HG03103 (cell line): ENCODE measurements around the gene COL17A1.
A peak's percentile ranks its signal among the peaks of the same experiment; 100 is the strongest.

ENCODE experiments used
- ATAC-seq: cut with Tn5 transposase; IDR thresholded peaks from one replicate; pipeline ENCODE4 v1.9.1; 2021; ENCODE audit warnings: low read depth; ENCODE audit not compliant: unreplicated experiment

The COL17A1 gene

GRCh38 chr10:104085801-104086400 lies at the start of gene COL17A1:
TSS of gene COL17A1 (minus strand) at chr10:104085880. CDS start at chr10:104080673, 5,207 bp downstream.
- ATAC-seq: no peak

GRCh38 chr10:104130041-104130440 lies 44.4 kb upstream of the COL17A1 start:
- ATAC-seq: no peak

- ATAC-seq: no peak
Observed at GRCh38 chr10:104128214-104128613, 42.5 kb upstream of the COL17A1 start.

- ATAC-seq: no peak
Observed at GRCh38 chr10:104127411-104127810, 41.7 kb upstream of the COL17A1 start.

GRCh38 chr10:104123397-104123796 lies 37.7 kb upstream of the COL17A1 start:
- ATAC-seq: no peak

GRCh38 chr10:104122225-104123107 lies 36.8 kb upstream of the COL17A1 start:
- ATAC-seq: peak; percentile 1

- ATAC-seq: peak; percentile 90
Observed at GRCh38 chr10:104121485-104122224, 36.0 kb upstream of the COL17A1 start, which contains the start of gene SFR1. TSS of gene SFR1 (plus strand) at chr10:104122171. CDS start at chr10:104122184, 13 bp downstream.

GRCh38 chr10:104120903-104121484 lies 35.3 kb upstream of the COL17A1 start:
- ATAC-seq: no peak

GRCh38 chr10:104120512-104120902 lies 34.8 kb upstream of the COL17A1 start:
- no peak for ATAC-seq

GRCh38 chr10:104119996-104120395 lies 34.3 kb upstream of the COL17A1 start:
- no peak for ATAC-seq

GRCh38 chr10:104117839-104118323 lies 32.2 kb upstream of the COL17A1 start:
- no peak for ATAC-seq

- ATAC-seq: no peak
Observed at GRCh38 chr10:104113376-104113956, 27.8 kb upstream of the COL17A1 start.

GRCh38 chr10:104109908-104110662 lies 24.4 kb upstream of the COL17A1 start:
- no peak for ATAC-seq

- ATAC-seq: no peak
Observed at GRCh38 chr10:104104926-104105325, 19.2 kb upstream of the COL17A1 start.

- no peak for ATAC-seq
Observed at GRCh38 chr10:104104418-104104817, 18.7 kb upstream of the COL17A1 start.

- no peak for ATAC-seq
Observed at GRCh38 chr10:104103956-104104355, 18.3 kb upstream of the COL17A1 start.

- ATAC-seq: no peak
Observed at GRCh38 chr10:104101902-104102301, 16.2 kb upstream of the COL17A1 start.

- no peak for ATAC-seq
Observed at GRCh38 chr10:104100795-104101194, 15.1 kb upstream of the COL17A1 start.

- ATAC-seq: no peak
Observed at GRCh38 chr10:104099941-104100340, 14.3 kb upstream of the COL17A1 start.
